Uterus (tissue), 2 donors: ENCODE measurements around the gene POLR2B.

Experiments used
- POLR2A ChIP-seq, 2 donors: fragments of 450-650 bp; IDR thresholded peaks; one replicate each; pipeline ENCODE4 v1.6.1; 2016; ENCODE audit warnings: antibody characterized with exemption in 2 of 2, mild to moderate bottlenecking in 1 of 2, moderate library complexity in 1 of 2
- TF ChIP-seq, protein P1 (sequence below), 4 experiments: fragments of 200-600 bp in 2 of 4; fragments of 450-650 bp in 2 of 4; sonication (generic) in 2 of 4; IDR thresholded peaks; one replicate each; pipeline ENCODE4 v1.5.1; 2016 to 2019; ENCODE audit warnings: antibody characterized with exemption in 4 of 4, mild to moderate bottlenecking in 2 of 4, moderate library complexity in 1 of 4

DNA sequence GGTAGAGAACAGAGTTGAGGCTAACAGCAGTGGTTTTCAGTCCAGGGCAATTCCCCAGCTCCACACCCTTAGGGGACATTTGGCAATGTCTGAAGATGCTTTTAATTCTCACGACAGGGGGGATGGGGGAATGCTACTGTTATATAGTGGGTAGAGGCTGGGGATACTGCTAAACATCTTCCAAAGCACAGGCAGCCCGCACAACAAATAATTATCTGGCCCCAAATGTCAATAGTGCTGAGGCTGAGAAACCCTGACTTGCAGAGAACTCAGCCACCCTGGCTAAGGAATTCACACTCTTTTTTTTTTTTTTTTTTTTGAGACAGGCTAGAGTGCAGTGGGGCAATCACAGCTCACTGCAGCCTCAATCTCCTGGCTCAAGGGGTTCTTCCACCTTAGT lies 60.6 kb downstream of the POLR2B start:
- TF ChIP-seq POLR2A (IDR thresholded peaks at IDR 0.05) = no peak
- TF ChIP-seq, protein P1, sequence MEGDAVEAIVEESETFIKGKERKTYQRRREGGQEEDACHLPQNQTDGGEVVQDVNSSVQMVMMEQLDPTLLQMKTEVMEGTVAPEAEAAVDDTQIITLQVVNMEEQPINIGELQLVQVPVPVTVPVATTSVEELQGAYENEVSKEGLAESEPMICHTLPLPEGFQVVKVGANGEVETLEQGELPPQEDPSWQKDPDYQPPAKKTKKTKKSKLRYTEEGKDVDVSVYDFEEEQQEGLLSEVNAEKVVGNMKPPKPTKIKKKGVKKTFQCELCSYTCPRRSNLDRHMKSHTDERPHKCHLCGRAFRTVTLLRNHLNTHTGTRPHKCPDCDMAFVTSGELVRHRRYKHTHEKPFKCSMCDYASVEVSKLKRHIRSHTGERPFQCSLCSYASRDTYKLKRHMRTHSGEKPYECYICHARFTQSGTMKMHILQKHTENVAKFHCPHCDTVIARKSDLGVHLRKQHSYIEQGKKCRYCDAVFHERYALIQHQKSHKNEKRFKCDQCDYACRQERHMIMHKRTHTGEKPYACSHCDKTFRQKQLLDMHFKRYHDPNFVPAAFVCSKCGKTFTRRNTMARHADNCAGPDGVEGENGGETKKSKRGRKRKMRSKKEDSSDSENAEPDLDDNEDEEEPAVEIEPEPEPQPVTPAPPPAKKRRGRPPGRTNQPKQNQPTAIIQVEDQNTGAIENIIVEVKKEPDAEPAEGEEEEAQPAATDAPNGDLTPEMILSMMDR (IDR thresholded peaks at IDR 0.05) = no peak
